Vagina (tissue), 2 donors: ENCODE measurements around the gene TCF4.

Experiments used
- CTCF ChIP-seq, 3 experiments: fragments of 450-650 bp in 2 of 3; fragments of 200-600 bp in 1 of 3; sonication (generic) in 1 of 3; IDR thresholded peaks; one replicate each; pipeline ENCODE4 v1.5.1; 2017 to 2019; ENCODE audit warnings: antibody characterized with exemption in 3 of 3, mild to moderate bottlenecking in 2 of 3, moderate library complexity in 2 of 3
- POLR2AphosphoS5 ChIP-seq, 2 donors: sonication (generic); formaldehyde crosslinking; IDR thresholded peaks; one replicate each; pipeline ENCODE4 v1.9.0; 2017; ENCODE audit warnings: antibody characterized with exemption in 2 of 2, mild to moderate bottlenecking in 2 of 2, low read depth in 1 of 2; ENCODE audit not compliant: insufficient read depth in 1 of 2

GRCh38 chr18:55386545-55386944 is 201.4 kb downstream of the TCF4 start:
- TF ChIP-seq CTCF (IDR thresholded peaks at IDR 0.05) (no peak), POLR2AphosphoS5 (IDR thresholded peaks at IDR 0.05; ENCODE audit: insufficient read depth in 1 of 2, low read depth in 1 of 2) (no peak)
